Activated B cell treated with CpG ODN at 0.5 μM for 24 hours (primary cell): ENCODE results near the gene THSD4. TPM values are rescaled to one million over a fixed set of nuclear protein-coding genes. Genes with fewer than 3 reads are reported as not detected.
"Not testable (repeated sequence)": the region's sequence is repeated elsewhere in the genome, so short reads cannot be mapped to it uniquely, and the experiment has no call there.

ENCODE experiments used
- ATAC-seq: fragments of 200-7000 bp; cut with Tn5 transposase; one replicate; pipeline ENCODE4 v1.10.0; 2021; ENCODE audit warnings: low read depth, mild to moderate bottlenecking, moderate library complexity
- CTCF ChIA-PET: fragments of 350-600 bp; sonication (Branson Sonifier 250); formaldehyde crosslinking; loops from one replicate; lab custom pipeline; 2021; ENCODE audit warnings: antibody characterized with exemption; lab: Charles Lee
- POLR2A ChIA-PET: fragments of 350-600 bp; sonication (Branson Sonifier 250); formaldehyde crosslinking; loops from one replicate; lab custom pipeline; 2021; ENCODE audit warnings: antibody characterized with exemption; lab: Charles Lee
- DNase-seq: peaks from one replicate; pipeline ENCODE4 v3.0.0; 2022
- H3K27ac Mint-ChIP-seq: one replicate; pipeline ENCODE4 v1.8.0; 2020; ENCODE audit warnings: mixed read lengths
- H3K27me3 Mint-ChIP-seq: one replicate; pipeline ENCODE4 v1.8.0; 2021; ENCODE audit warnings: mixed read lengths
- H3K36me3 Mint-ChIP-seq: one replicate; pipeline ENCODE4 v1.8.0; 2021; ENCODE audit warnings: low read depth, mixed read lengths
- H3K4me1 Mint-ChIP-seq: one replicate; pipeline ENCODE4 v1.8.0; 2021; ENCODE audit warnings: mixed read lengths
- H3K4me3 Mint-ChIP-seq: one replicate; pipeline ENCODE4 v1.8.0; 2020; ENCODE audit warnings: mild to moderate bottlenecking, mixed read lengths
- H3K9me3 Mint-ChIP-seq: one replicate; pipeline ENCODE4 v1.8.0; 2020; ENCODE audit warnings: mixed read lengths
- CTCF ChIP-seq: fragments of 200-600 bp; IDR thresholded peaks from one replicate; pipeline ENCODE4 v1.8.0; 2022; ENCODE audit warnings: antibody characterized with exemption, mild to moderate bottlenecking
- intact Hi-C: fragments of 100-400 bp; cut with micrococcal nuclease; formaldehyde crosslinking; loops from one replicate; pipeline ENCODE4 v1.15.1; 2024
- total RNA-seq: library from RNA; stranded (reverse); gene quantifications from 2 replicates; pipeline ENCODE4 v1.2.3, GENCODE V29; 2022

Gene THSD4
- total RNA-seq, 1 donor from 2014 or later = not detected

- POLR2A ChIA-PET = no interaction called here
- no peaks in the 10 kb centered on the region for H3K4me1 Mint-ChIP-seq
- intact Hi-C loops = no loop called here
- ATAC-seq = no peak
- H3K4me3 Mint-ChIP-seq = no peak overlapping the region
- peaks cover 17% of the 10 kb centered on the region for H3K9me3 Mint-ChIP-seq
- no peaks in the 10 kb centered on the region for H3K36me3 Mint-ChIP-seq
- TF ChIP-seq CTCF = no peak
- CTCF ChIA-PET = no interaction called here
- no peak for DNase-seq
- no peak overlapping the region for H3K27ac Mint-ChIP-seq
- H3K27me3 Mint-ChIP-seq = peaks cover 17% of the 10 kb centered on the region
These were observed 47.0 kb downstream of the THSD4 start for GRCh38 chr15:71162309-71162708.

- ATAC-seq, CTCF ChIA-PET, H3K4me3 Mint-ChIP-seq, intact Hi-C loops, DNase-seq, POLR2A ChIA-PET, H3K36me3 Mint-ChIP-seq, H3K4me1 Mint-ChIP-seq, H3K27ac Mint-ChIP-seq: not testable (repeated sequence)
- H3K27me3 Mint-ChIP-seq = peaks cover 18% of the 10 kb centered on the region
- peaks cover 17% of the 10 kb centered on the region for H3K9me3 Mint-ChIP-seq
These were observed 49.3 kb downstream of the THSD4 start for GRCh38 chr15:71164606-71165005.

GRCh38 chr15:71167445-71168165, 52.3 kb downstream of the THSD4 start:
- H3K4me1 Mint-ChIP-seq = no peaks in the 10 kb centered on the region
- peaks cover 6% of the 10 kb centered on the region for H3K27me3 Mint-ChIP-seq
- ChIA-PET POLR2A (no interaction called here), CTCF (no interaction called here)
- no peak for TF ChIP-seq CTCF
- H3K9me3 Mint-ChIP-seq = peaks cover 14% of the 10 kb centered on the region
- intact Hi-C loops = no loop called here
- no peaks in the 10 kb centered on the region for H3K36me3 Mint-ChIP-seq
- DNase-seq (no peak), ATAC-seq (no peak)
- no peak overlapping the region for H3K4me3 Mint-ChIP-seq
- no peak overlapping the region for H3K27ac Mint-ChIP-seq

- no peak for TF ChIP-seq CTCF
- H3K27me3 Mint-ChIP-seq = peaks cover 4% of the 10 kb centered on the region
- no peak for ATAC-seq
These were observed 53.0 kb downstream of the THSD4 start for GRCh38 chr15:71168166-71168834.

GRCh38 chr15:71170163-71170562, 54.9 kb downstream of the THSD4 start:
- TF ChIP-seq CTCF = no peak
- Mint-ChIP-seq H3K4me1 (no peaks in the 10 kb centered on the region), H3K4me3 (no peak overlapping the region), H3K9me3 (peaks cover 11% of the 10 kb centered on the region), H3K27me3 (peaks cover 4% of the 10 kb centered on the region), H3K36me3 (no peaks in the 10 kb centered on the region), H3K27ac (no peak overlapping the region)
- CTCF ChIA-PET = no interaction called here
- POLR2A ChIA-PET = no interaction called here
- no peak for DNase-seq
- intact Hi-C loops = no loop called here
- ATAC-seq = no peak

More at GRCh38 chr15:71168166-71168834, 53.0 kb downstream of the THSD4 start:
- no peak overlapping the region for H3K4me3 Mint-ChIP-seq
- H3K9me3 Mint-ChIP-seq = peaks cover 11% of the 10 kb centered on the region
- POLR2A ChIA-PET = no interaction called here
- no peak for DNase-seq
- H3K36me3 Mint-ChIP-seq = no peaks in the 10 kb centered on the region
- CTCF ChIA-PET = no interaction called here
- no peak overlapping the region for H3K27ac Mint-ChIP-seq
- intact Hi-C loops = no loop called here
- no peaks in the 10 kb centered on the region for H3K4me1 Mint-ChIP-seq
